A673 (cell line): ENCODE results near the gene TBCD.

Experiments used
- EZH2 ChIP-seq: fragments of 200-600 bp; sonication (generic); IDR thresholded peaks from 2 replicates; pipeline ENCODE4 v1.6.1; 2017; ENCODE audit warnings: borderline replicate concordance, low read depth, mild to moderate bottlenecking, mixed read lengths, antibody characterized with exemption, low read length; ENCODE audit not compliant: poor library complexity, severe bottlenecking
- TF ChIP-seq, protein P1 (sequence below): fragments of 300-800, 200-600 bp; sonication (generic); conservative IDR thresholded peaks from 2 replicates; pipeline ENCODE4 v1.5.1; 2017; ENCODE audit warnings: low read depth, mild to moderate bottlenecking, antibody characterized with exemption, low read length, moderate library complexity, mixed read lengths

DNA sequence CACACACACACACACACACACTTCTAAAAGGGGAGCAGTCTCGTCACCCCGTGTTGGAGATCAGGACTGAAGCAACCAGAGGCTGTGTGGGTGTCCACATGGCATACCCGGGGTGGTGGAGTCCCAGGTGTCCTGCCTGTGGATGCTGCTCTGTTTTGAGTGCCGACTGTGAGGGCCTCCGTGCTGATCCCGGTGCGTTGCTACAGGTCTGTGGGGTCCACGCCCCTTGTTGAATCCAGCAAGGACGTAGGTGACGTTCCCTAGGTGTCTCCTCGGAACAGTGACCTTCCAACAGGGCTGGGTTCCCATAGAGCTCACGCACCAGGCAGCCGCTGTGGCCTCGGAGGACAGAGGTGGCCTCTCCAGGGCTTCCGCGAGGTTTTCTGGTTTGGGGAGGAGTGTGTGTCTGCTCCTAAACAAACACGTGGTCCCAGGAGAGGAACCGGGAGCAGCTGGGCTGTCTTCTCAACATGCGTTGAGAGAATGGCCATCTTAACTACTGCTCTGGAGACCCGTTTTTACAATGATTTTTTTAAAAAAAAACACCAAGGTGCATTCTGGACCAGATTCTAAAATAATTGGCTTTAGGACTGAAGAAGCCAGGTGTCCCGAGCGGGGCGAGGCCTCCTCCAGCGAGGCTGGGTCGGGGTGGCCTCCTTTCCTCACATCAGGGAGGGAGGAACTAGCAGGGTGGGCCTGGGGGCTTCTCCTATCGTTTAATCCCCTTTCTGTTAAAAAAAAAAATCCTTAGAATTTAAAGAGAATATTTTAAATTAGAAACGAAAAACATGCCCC, 188.6 kb downstream of the TBCD start:
- TF ChIP-seq, protein P1, sequence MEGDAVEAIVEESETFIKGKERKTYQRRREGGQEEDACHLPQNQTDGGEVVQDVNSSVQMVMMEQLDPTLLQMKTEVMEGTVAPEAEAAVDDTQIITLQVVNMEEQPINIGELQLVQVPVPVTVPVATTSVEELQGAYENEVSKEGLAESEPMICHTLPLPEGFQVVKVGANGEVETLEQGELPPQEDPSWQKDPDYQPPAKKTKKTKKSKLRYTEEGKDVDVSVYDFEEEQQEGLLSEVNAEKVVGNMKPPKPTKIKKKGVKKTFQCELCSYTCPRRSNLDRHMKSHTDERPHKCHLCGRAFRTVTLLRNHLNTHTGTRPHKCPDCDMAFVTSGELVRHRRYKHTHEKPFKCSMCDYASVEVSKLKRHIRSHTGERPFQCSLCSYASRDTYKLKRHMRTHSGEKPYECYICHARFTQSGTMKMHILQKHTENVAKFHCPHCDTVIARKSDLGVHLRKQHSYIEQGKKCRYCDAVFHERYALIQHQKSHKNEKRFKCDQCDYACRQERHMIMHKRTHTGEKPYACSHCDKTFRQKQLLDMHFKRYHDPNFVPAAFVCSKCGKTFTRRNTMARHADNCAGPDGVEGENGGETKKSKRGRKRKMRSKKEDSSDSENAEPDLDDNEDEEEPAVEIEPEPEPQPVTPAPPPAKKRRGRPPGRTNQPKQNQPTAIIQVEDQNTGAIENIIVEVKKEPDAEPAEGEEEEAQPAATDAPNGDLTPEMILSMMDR, result no peak
- TF ChIP-seq EZH2, result no peak
